ENCODE data around the gene MEA1.

GRCh38 chr6:43062818-43063217, 49.1 kb upstream of the MEA1 start:
- TF ChIP-seq, protein P1, sequence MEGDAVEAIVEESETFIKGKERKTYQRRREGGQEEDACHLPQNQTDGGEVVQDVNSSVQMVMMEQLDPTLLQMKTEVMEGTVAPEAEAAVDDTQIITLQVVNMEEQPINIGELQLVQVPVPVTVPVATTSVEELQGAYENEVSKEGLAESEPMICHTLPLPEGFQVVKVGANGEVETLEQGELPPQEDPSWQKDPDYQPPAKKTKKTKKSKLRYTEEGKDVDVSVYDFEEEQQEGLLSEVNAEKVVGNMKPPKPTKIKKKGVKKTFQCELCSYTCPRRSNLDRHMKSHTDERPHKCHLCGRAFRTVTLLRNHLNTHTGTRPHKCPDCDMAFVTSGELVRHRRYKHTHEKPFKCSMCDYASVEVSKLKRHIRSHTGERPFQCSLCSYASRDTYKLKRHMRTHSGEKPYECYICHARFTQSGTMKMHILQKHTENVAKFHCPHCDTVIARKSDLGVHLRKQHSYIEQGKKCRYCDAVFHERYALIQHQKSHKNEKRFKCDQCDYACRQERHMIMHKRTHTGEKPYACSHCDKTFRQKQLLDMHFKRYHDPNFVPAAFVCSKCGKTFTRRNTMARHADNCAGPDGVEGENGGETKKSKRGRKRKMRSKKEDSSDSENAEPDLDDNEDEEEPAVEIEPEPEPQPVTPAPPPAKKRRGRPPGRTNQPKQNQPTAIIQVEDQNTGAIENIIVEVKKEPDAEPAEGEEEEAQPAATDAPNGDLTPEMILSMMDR (tag by site-specific recombination; IDR thresholded peaks at IDR 0.05): no peak
- no peak for TF ChIP-seq ATF2 (tag by site-specific recombination; IDR thresholded peaks at IDR 0.05; ENCODE audit: low read depth)
- no peak for TF ChIP-seq REST (tag by site-specific recombination; IDR thresholded peaks at IDR 0.05)
- TF ChIP-seq ZBTB17 (tag by site-specific recombination; IDR thresholded peaks at IDR 0.05): no peak
- TF ChIP-seq ZNF549 (tag by site-specific recombination; IDR thresholded peaks at IDR 0.05): no peak
- TF ChIP-seq ZNF837 (tag by site-specific recombination; IDR thresholded peaks at IDR 0.05): no peak
- no peak for TF ChIP-seq REPIN1 (tag by site-specific recombination; IDR thresholded peaks at IDR 0.05; ENCODE audit: low read depth)
- TF ChIP-seq, protein P2, sequence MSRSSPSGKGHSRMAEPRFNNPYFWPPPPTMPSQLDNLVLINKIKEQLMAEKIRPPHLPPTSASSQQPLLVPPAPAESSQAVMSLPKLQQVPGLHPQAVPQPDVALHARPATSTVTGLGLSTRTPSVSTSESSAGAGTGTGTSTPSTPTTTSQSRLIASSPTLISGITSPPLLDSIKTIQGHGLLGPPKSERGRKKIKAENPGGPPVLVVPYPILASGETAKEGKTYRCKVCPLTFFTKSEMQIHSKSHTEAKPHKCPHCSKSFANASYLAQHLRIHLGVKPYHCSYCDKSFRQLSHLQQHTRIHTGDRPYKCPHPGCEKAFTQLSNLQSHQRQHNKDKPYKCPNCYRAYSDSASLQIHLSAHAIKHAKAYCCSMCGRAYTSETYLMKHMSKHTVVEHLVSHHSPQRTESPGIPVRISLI (tag by site-specific recombination; IDR thresholded peaks at IDR 0.05): no peak
- TF ChIP-seq ZNF510 (tag by site-specific recombination; IDR thresholded peaks at IDR 0.05; ENCODE audit: insufficient replicate concordance): no peak
- TF ChIP-seq ZNF449 (tag by site-specific recombination; IDR thresholded peaks at IDR 0.05): no peak
- TF ChIP-seq TSHZ1 (tag by site-specific recombination; IDR thresholded peaks at IDR 0.05; ENCODE audit: borderline replicate concordance): no peak
- no peak for TF ChIP-seq ZNF311 (tag by site-specific recombination; IDR thresholded peaks at IDR 0.05; ENCODE audit: borderline replicate concordance)
- TF ChIP-seq, protein P3, sequence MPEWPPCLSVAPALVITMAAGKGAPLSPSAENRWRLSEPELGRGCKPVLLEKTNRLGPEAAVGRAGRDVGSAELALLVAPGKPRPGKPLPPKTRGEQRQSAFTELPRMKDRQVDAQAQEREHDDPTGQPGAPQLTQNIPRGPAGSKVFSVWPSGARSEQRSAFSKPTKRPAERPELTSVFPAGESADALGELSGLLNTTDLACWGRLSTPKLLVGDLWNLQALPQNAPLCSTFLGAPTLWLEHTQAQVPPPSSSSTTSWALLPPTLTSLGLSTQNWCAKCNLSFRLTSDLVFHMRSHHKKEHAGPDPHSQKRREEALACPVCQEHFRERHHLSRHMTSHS (tag by site-specific recombination; IDR thresholded peaks at IDR 0.05): no peak
